Measurements from ENCODE around the gene DUSP19. TPM values are rescaled to one million over a fixed set of nuclear protein-coding genes. Genes with fewer than 3 reads are reported as not detected.

Gene DUSP19
- total and polyA plus RNA-seq, 2 of the 13 experiments (the other 11 are each of a cell fraction or from before 2014, with no cell fraction given) = 1.3 to 1.9 TPM

DNA sequence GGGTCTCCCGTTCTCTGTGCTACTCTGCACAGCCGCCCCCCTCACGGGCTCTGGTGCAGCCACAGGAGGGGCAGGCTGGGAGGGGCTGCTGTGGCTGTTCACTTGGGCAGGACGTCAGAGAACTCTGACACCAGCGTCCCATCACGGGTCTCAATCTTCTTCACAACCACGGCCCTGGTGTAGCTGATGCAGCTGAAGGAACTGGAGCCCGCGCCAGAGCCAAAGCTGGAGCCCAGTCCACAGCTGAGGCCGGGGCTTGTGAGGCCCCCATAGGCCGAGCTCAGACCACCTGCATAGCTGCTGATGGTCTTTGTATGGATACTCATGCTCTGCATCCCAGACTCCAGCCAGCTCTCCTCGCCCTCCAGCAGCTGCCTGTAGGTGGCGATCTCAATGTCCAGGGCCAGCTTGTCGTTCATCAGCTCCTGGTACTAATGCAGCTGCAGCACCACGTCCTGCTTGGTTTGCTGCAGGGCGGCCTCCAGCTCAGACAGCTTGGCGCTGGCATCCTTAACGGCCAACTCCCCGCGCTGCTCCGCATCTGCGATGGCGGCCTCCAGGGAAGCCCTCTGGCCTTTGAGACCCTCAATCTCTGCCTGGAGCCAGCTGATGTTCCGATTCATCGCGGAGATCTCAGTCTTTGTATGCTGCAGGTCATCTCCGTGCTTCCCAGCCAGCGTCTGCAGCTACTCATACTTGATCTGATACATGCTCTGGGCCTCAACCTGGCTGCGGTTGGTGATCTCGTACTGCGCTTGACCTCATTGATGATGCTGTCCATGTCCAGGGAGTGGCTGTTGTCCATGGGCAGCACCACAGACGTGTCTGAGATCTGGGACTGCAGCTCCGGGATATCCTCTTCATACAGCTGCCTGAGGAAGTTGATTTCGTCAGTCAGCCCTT is 7.4 kb upstream of the DUSP19 start:
- H2AFZ ChIP-seq (ENCODE audit: low read length) = peak overlapping the region; percentile 39
- H3K9ac ChIP-seq (ENCODE audit: insufficient read depth, low read depth, low read length) = no peak overlapping the region
- ATAC-seq = peak; percentile 96
- ChIA-PET POLR2A (no interaction called here), CTCF (ENCODE audit: low intra/inter-chr PET ratio, low total read pairs) (no interaction called here)
- DNase-seq (ENCODE audit: low spot score) = peak; percentile 67
- H3K4me1 ChIP-seq (ENCODE audit: insufficient read depth, low read length) = peaks cover 6% of the 10 kb centered on the region; the same call in 1 of the 2 replicates
- H3K36me3 ChIP-seq (replicated peaks in 1 of 2; ENCODE audit: control insufficient read depth in 1 of 2, insufficient read depth in 2 of 2, low read length in 2 of 2) = no peaks in the 10 kb centered on the region
- no peaks in the 10 kb centered on the region for H3K79me2 ChIP-seq (ENCODE audit: insufficient read depth, low read length)
- no TSS peak for BruUV-seq (replicated peaks)
- H3K4me2 ChIP-seq (ENCODE audit: low read depth, low read length) = peak overlapping the region; percentile 67
- peak overlapping the region in 1 of 3 experiments; percentile 44; a peak in 2 of 6 replicates for H3K4me3 ChIP-seq (replicated peaks in 1 of 3; ENCODE audit: insufficient read depth in 1 of 3, low read depth in 2 of 3, low read length in 3 of 3)
- H3K9me3 ChIP-seq (ENCODE audit: low read length) = peaks cover 7% of the 10 kb centered on the region; the same call in 1 of the 2 replicates
- 45% methylated on average over 31 of the region's 34 CpGs for WGBS (ENCODE audit: low lambda C conversion rate)
- peak; percentile 68 for FAIRE-seq
- intact Hi-C loops (cut with micrococcal nuclease; ENCODE audit: unreplicated experiment) = loop anchor here (2.0 kb wide), 1 partner anchor 178 kb away; no protein-coding TSS in a partner anchor
- H4K20me1 ChIP-seq (ENCODE audit: insufficient read depth, low read length) = no peaks in the 10 kb centered on the region
- peaks cover 0 to 26% of the 10 kb centered on the region in 2 experiments; a peak in 2 of 5 replicates for H3K27me3 ChIP-seq (ENCODE audit: control insufficient read depth in 1 of 2, insufficient read depth in 2 of 2, low read length in 2 of 2)
- in situ Hi-C loops (cut with HindIII; ENCODE audit: extremely low pct_ligation_motif_present, low pct_unique_long_range_greater_than_20kb) = no loop called here
- H3K27ac ChIP-seq (ENCODE audit: extremely low read length, insufficient read depth, low read length) = no peak overlapping the region
- TF ChIP-seq, protein P1, sequence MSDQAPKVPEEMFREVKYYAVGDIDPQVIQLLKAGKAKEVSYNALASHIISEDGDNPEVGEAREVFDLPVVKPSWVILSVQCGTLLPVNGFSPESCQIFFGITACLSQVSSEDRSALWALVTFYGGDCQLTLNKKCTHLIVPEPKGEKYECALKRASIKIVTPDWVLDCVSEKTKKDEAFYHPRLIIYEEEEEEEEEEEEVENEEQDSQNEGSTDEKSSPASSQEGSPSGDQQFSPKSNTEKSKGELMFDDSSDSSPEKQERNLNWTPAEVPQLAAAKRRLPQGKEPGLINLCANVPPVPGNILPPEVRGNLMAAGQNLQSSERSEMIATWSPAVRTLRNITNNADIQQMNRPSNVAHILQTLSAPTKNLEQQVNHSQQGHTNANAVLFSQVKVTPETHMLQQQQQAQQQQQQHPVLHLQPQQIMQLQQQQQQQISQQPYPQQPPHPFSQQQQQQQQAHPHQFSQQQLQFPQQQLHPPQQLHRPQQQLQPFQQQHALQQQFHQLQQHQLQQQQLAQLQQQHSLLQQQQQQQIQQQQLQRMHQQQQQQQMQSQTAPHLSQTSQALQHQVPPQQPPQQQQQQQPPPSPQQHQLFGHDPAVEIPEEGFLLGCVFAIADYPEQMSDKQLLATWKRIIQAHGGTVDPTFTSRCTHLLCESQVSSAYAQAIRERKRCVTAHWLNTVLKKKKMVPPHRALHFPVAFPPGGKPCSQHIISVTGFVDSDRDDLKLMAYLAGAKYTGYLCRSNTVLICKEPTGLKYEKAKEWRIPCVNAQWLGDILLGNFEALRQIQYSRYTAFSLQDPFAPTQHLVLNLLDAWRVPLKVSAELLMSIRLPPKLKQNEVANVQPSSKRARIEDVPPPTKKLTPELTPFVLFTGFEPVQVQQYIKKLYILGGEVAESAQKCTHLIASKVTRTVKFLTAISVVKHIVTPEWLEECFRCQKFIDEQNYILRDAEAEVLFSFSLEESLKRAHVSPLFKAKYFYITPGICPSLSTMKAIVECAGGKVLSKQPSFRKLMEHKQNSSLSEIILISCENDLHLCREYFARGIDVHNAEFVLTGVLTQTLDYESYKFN (CRISPR knock-in tag; conservative IDR thresholded peaks at IDR 0.05) = no peak
- TF ChIP-seq ZNF496 (CRISPR knock-in tag; IDR thresholded peaks at IDR 0.05; ENCODE audit: insufficient replicate concordance) = no peak
- TF ChIP-seq, protein P2, sequence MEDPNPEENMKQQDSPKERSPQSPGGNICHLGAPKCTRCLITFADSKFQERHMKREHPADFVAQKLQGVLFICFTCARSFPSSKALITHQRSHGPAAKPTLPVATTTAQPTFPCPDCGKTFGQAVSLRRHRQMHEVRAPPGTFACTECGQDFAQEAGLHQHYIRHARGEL (CRISPR knock-in tag; IDR thresholded peaks at IDR 0.05) = no peak
- no peak for TF ChIP-seq ZNF547 (CRISPR knock-in tag; IDR thresholded peaks at IDR 0.05)
- no peak for TF ChIP-seq NFYC (CRISPR knock-in tag; IDR thresholded peaks at IDR 0.05)
- TF ChIP-seq, protein P3, sequence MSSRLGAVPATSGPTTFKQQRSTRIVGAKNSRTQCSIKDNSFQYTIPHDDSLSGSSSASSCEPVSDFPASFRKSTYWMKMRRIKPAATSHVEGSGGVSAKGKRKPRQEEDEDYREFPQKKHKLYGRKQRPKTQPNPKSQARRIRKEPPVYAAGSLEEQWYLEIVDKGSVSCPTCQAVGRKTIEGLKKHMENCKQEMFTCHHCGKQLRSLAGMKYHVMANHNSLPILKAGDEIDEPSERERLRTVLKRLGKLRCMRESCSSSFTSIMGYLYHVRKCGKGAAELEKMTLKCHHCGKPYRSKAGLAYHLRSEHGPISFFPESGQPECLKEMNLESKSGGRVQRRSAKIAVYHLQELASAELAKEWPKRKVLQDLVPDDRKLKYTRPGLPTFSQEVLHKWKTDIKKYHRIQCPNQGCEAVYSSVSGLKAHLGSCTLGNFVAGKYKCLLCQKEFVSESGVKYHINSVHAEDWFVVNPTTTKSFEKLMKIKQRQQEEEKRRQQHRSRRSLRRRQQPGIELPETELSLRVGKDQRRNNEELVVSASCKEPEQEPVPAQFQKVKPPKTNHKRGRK (CRISPR knock-in tag; IDR thresholded peaks at IDR 0.05) = no peak
- no peak for TF ChIP-seq TAF1 (CRISPR knock-in tag; IDR thresholded peaks at IDR 0.05)
- TF ChIP-seq SRF (IDR thresholded peaks at IDR 0.05; ENCODE audit: low read depth, low read length) = no peak
- TF ChIP-seq NCOA1 (CRISPR knock-in tag; IDR thresholded peaks at IDR 0.05) = no peak
- TF ChIP-seq ZNF737 (CRISPR knock-in tag; IDR thresholded peaks at IDR 0.05; ENCODE audit: borderline replicate concordance) = no peak
- no peak for TF ChIP-seq MED1 (CRISPR knock-in tag; IDR thresholded peaks at IDR 0.05)
- TF ChIP-seq ZFY (CRISPR knock-in tag; IDR thresholded peaks at IDR 0.05) = peak; percentile 20; the same call in 1 of the 2 replicates
- TF ChIP-seq TSC22D2 (CRISPR knock-in tag; IDR thresholded peaks at IDR 0.05; ENCODE audit: borderline replicate concordance) = 0 out of 2 replicates have a peak, but pooled peaks have one; percentile 52
- TF ChIP-seq CHD2 (IDR thresholded peaks at IDR 0.05; ENCODE audit: low read depth, low read length) = no peak
- TF ChIP-seq ONECUT2 (CRISPR knock-in tag; IDR thresholded peaks at IDR 0.05) = no peak
- TF ChIP-seq NR2F1 (CRISPR knock-in tag; IDR thresholded peaks at IDR 0.05) = no peak
